Measurements from ENCODE around the gene PDE2A.

DNA sequence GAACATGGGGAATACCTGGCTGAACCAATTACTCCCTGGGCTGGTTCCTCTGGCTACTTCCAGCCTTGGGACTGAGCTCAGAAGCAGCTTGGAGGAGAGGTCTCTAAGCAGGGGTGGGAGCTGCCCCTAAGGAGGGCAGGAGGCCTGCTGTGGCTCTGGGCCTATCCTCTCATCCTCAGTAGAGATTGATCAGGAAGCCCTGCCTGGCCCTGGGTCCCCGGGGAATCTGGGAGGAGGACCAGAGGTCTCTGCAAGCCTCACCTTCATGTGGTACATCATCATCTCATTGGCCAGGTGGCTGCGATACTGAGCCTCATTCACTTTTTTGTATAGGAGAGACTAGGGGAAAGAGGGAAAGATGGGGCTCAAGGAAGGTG, 91.1 kb downstream of the PDE2A start:
- TF ChIP-seq GATA2 (IDR thresholded peaks at IDR 0.05; ENCODE audit: low read depth, low read length) (no peak), GATA3 (IDR thresholded peaks at IDR 0.05; ENCODE audit: low read depth, low read length) (no peak)
